Activated B cell treated with CpG ODN at 0.5 μM for 24 hours (primary cell): ENCODE measurements around the gene PKN2. TPM values are rescaled to one million over a fixed set of nuclear protein-coding genes. Genes with fewer than 3 reads are reported as not detected.

Experiments used
- ATAC-seq: fragments of 200-7000 bp; cut with Tn5 transposase; one replicate; pipeline ENCODE4 v1.10.0; 2021; ENCODE audit warnings: low read depth, mild to moderate bottlenecking, moderate library complexity
- CTCF ChIA-PET: fragments of 350-600 bp; sonication (Branson Sonifier 250); formaldehyde crosslinking; loops from one replicate; lab custom pipeline; 2021; ENCODE audit warnings: antibody characterized with exemption; lab: Charles Lee
- POLR2A ChIA-PET: fragments of 350-600 bp; sonication (Branson Sonifier 250); formaldehyde crosslinking; loops from one replicate; lab custom pipeline; 2021; ENCODE audit warnings: antibody characterized with exemption; lab: Charles Lee
- DNase-seq: peaks from one replicate; pipeline ENCODE4 v3.0.0; 2022
- H3K27ac Mint-ChIP-seq: one replicate; pipeline ENCODE4 v1.8.0; 2020; ENCODE audit warnings: mixed read lengths
- H3K27me3 Mint-ChIP-seq: one replicate; pipeline ENCODE4 v1.8.0; 2021; ENCODE audit warnings: mixed read lengths
- H3K36me3 Mint-ChIP-seq: one replicate; pipeline ENCODE4 v1.8.0; 2021; ENCODE audit warnings: low read depth, mixed read lengths
- H3K4me1 Mint-ChIP-seq: one replicate; pipeline ENCODE4 v1.8.0; 2021; ENCODE audit warnings: mixed read lengths
- H3K4me3 Mint-ChIP-seq: one replicate; pipeline ENCODE4 v1.8.0; 2020; ENCODE audit warnings: mild to moderate bottlenecking, mixed read lengths
- H3K9me3 Mint-ChIP-seq: one replicate; pipeline ENCODE4 v1.8.0; 2020; ENCODE audit warnings: mixed read lengths
- CTCF ChIP-seq: fragments of 200-600 bp; IDR thresholded peaks from one replicate; pipeline ENCODE4 v1.8.0; 2022; ENCODE audit warnings: antibody characterized with exemption, mild to moderate bottlenecking
- intact Hi-C: fragments of 100-400 bp; cut with micrococcal nuclease; formaldehyde crosslinking; loops from one replicate; pipeline ENCODE4 v1.15.1; 2024
- total RNA-seq: library from RNA; stranded (reverse); gene quantifications from 2 replicates; pipeline ENCODE4 v1.2.3, GENCODE V29; 2022

PKN2 gene
- total RNA-seq, 1 donor from 2014 or later = 42.7 TPM

DNA sequence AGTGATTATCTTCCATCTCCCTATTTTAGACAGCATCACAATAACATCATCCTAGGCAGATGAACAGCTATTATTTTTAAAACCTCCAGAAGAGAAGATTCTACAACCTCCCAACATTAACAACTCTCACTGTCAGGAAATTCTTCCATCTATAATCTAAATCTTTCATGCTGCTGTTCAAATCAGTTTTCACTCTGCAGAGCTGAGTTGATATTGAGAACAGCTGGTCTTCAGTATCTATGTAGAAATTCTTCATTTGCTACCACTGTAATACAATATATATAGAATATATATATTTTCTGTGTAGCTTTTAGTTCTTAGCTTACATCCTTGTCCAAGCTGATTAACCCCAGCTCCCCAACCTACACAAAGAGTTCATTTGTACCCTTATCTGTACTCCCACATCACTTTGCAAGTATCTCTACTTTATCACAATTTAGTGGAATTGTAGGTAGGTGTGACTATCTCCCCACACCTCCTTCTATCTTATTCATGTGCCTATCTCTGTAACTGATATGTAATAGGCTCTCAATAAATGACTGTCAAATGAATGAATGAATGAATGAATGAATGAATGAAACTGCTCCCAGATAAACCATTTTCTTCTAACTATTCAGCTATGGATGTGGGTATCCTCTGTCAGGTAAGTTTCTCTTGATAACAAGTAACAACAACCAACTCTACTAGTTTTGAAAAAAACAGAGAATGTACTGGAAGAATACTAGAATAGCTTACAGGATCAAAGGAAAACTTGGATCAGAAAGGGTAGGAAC is 37.4 kb upstream of the PKN2 start:
- Mint-ChIP-seq H3K27ac (no peak overlapping the region), H3K4me3 (no peak overlapping the region), H3K9me3 (no peaks in the 10 kb centered on the region), H3K4me1 (no peaks in the 10 kb centered on the region), H3K36me3 (no peaks in the 10 kb centered on the region), H3K27me3 (peaks cover 16% of the 10 kb centered on the region)
- ChIA-PET POLR2A (no interaction called here), CTCF (interaction anchor here (2.0 kb wide), 1 partner anchor 9 kb away, joined by 7 read pairs; no protein-coding TSS in a partner anchor)
- intact Hi-C loops = no loop called here
- DNase-seq (no peak), ATAC-seq (no peak)
- no peak for TF ChIP-seq CTCF

GRCh38 chr1:88647249-88647645 is 36.8 kb upstream of the PKN2 start:
- ChIA-PET CTCF (interaction anchor here (1.2 to 2.0 kb wide), 2 partner anchors 9 to 231 kb away, joined by 4 to 7 read pairs; no protein-coding TSS in a partner anchor), POLR2A (no interaction called here)
- DNase-seq (no peak), ATAC-seq (no peak)
- intact Hi-C loops = no loop called here
- Mint-ChIP-seq H3K9me3 (no peaks in the 10 kb centered on the region), H3K27ac (no peak overlapping the region), H3K4me3 (no peak overlapping the region), H3K36me3 (no peaks in the 10 kb centered on the region), H3K4me1 (no peaks in the 10 kb centered on the region), H3K27me3 (peaks cover 14% of the 10 kb centered on the region)
- no peak for TF ChIP-seq CTCF

GRCh38 chr1:88647749-88648415 is 36.2 kb upstream of the PKN2 start:
- intact Hi-C loops = no loop called here
- Mint-ChIP-seq H3K4me3 (no peak overlapping the region), H3K4me1 (no peaks in the 10 kb centered on the region), H3K36me3 (no peaks in the 10 kb centered on the region), H3K9me3 (no peaks in the 10 kb centered on the region), H3K27me3 (peaks cover 11% of the 10 kb centered on the region), H3K27ac (no peak overlapping the region)
- ATAC-seq (no peak), DNase-seq (no peak)
- ChIA-PET CTCF (interaction anchor here (0.6 to 2.0 kb wide), 3 partner anchors 8 to 1396 kb away, joined by 3 to 7 read pairs (median 4); no protein-coding TSS in a partner anchor), POLR2A (no interaction called here)
- TF ChIP-seq CTCF = no peak

- no peaks in the 10 kb centered on the region for H3K36me3 Mint-ChIP-seq
- POLR2A ChIA-PET = no interaction called here
- CTCF ChIA-PET = interaction anchor here (1.2 kb wide), 1 partner anchor 229 kb away, joined by 4 read pairs; no protein-coding TSS in a partner anchor
- no peak for TF ChIP-seq CTCF
- no peak overlapping the region for H3K4me3 Mint-ChIP-seq
- H3K9me3 Mint-ChIP-seq = no peaks in the 10 kb centered on the region
- no peaks in the 10 kb centered on the region for H3K4me1 Mint-ChIP-seq
- DNase-seq (no peak), ATAC-seq (no peak)
- H3K27me3 Mint-ChIP-seq = peaks cover 8% of the 10 kb centered on the region
- no peak overlapping the region for H3K27ac Mint-ChIP-seq
- intact Hi-C loops = no loop called here
These were observed 35.4 kb upstream of the PKN2 start for GRCh38 chr1:88648706-88649105.

DNA sequence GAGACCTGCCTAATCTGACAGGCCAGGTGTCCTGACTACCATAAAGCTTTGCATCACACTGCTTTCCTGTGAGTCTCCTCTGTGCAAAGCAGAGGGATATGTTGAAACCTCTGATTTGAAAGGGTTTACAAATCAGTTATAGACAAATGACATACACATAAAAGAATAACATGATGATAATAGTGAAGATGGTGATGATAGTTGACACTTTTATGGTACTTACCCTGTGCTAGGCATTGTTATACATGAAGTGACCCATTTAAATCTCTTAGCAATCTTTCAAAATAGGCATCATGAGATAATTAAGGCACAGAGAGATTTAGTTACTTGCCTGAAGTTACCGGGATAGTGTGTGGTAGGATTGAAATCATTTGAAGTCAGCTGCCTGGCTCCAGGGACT is 34.1 kb upstream of the PKN2 start:
- CTCF ChIA-PET = no interaction called here
- H3K27ac Mint-ChIP-seq = no peak overlapping the region

More for the DNA sequence above, 34.1 kb upstream of the PKN2 start:
- Mint-ChIP-seq H3K4me3 (no peak overlapping the region), H3K4me1 (no peaks in the 10 kb centered on the region), H3K9me3 (no peaks in the 10 kb centered on the region), H3K36me3 (no peaks in the 10 kb centered on the region), H3K27me3 (peaks cover 7% of the 10 kb centered on the region)
- intact Hi-C loops = no loop called here
- ATAC-seq (no peak), DNase-seq (no peak)
- POLR2A ChIA-PET = no interaction called here
- no peak for TF ChIP-seq CTCF
